ENCODE results near the gene TUSC2.

DNA sequence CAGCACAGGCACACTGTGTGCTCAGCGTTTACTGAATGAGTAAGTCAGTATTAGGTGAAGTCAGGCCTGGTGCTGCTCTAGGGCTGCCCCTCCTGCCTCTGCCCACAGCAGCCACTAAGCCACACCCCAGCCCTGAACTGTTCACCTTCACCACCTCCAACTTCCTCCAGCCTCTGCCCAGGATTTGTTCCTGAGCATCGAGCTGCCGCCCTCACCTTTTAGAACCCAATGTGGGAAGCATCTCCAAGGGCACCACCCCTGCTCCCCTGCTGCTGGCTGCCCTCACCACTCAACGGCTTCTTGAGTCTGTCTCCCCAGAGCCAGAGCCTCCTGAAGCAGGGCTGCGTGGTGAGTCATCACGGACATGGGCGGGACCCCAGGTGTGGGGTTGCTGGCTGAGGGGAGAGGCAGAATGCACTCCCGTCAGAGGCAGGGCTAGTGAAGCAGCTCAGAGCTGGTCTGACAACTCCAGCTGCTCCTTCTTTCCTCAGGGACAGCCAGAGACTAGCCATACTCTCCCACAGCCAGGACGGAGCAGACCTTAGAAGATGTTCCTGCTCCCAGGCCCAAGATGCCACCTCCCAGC is 11.3 kb downstream of the TUSC2 start:
- TF ChIP-seq, protein P1, sequence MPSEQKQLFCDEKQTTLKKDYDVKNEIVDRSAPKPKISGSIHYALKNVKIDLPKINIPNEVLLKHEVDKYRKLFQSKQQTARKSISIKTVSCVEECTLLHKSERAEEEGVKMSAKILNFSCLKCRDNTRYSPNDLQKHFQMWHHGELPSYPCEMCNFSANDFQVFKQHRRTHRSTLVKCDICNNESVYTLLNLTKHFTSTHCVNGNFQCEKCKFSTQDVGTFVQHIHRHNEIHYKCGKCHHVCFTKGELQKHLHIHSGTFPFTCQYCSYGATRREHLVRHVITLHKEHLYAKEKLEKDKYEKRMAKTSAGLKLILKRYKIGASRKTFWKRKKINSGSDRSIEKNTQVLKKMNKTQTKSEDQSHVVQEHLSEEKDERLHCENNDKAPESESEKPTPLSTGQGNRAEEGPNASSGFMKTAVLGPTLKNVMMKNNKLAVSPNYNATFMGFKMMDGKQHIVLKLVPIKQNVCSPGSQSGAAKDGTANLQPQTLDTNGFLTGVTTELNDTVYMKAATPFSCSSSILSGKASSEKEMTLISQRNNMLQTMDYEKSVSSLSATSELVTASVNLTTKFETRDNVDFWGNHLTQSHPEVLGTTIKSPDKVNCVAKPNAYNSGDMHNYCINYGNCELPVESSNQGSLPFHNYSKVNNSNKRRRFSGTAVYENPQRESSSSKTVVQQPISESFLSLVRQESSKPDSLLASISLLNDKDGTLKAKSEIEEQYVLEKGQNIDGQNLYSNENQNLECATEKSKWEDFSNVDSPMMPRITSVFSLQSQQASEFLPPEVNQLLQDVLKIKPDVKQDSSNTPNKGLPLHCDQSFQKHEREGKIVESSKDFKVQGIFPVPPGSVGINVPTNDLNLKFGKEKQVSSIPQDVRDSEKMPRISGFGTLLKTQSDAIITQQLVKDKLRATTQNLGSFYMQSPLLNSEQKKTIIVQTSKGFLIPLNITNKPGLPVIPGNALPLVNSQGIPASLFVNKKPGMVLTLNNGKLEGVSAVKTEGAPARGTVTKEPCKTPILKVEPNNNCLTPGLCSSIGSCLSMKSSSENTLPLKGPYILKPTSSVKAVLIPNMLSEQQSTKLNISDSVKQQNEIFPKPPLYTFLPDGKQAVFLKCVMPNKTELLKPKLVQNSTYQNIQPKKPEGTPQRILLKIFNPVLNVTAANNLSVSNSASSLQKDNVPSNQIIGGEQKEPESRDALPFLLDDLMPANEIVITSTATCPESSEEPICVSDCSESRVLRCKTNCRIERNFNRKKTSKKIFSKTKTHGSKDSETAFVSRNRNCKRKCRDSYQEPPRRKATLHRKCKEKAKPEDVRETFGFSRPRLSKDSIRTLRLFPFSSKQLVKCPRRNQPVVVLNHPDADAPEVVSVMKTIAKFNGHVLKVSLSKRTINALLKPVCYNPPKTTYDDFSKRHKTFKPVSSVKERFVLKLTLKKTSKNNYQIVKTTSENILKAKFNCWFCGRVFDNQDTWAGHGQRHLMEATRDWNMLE (tag by site-specific recombination; conservative IDR thresholded peaks at IDR 0.05; ENCODE audit: low read depth): no peak
- no peak for TF ChIP-seq ZNF707 (tag by site-specific recombination; IDR thresholded peaks at IDR 0.05)
